Kidney (tissue), 14 donors: Measurements from ENCODE around the gene FANCC. TPM values are rescaled to one million over a fixed set of nuclear protein-coding genes. Genes with fewer than 3 reads are reported as not detected.
A peak's percentile ranks its signal among the peaks of the same experiment; 100 is the strongest.

Experiments used
- DNase-seq, 5 donors: peaks; one replicate each; pipeline ENCODE4 v3.0.0-alpha.2; 2013 to 2020
- FAIRE-seq: peaks from 2 replicates; lab custom pipeline; 2012; peaks lifted over from hg19 to GRCh38; lab: Jason Lieb, UNC
- H3K27ac ChIP-seq, 2 donors: one replicate each; pipeline ENCODE4 v1.7.0; 2013; ENCODE audit warnings: low read depth in 2 of 2, low read length in 2 of 2, inconsistent platforms in 1 of 2
- H3K27me3 ChIP-seq: one replicate; pipeline ENCODE4 v1.7.1; 2013; ENCODE audit warnings: low read length, inconsistent platforms; ENCODE audit not compliant: control insufficient read depth, insufficient read depth
- H3K36me3 ChIP-seq, 3 donors: one replicate each; pipeline versions ENCODE4 v1.7.0 to v1.7.1; 2013; ENCODE audit warnings: low read length in 3 of 3, control low read depth in 1 of 3, inconsistent platforms in 1 of 3; ENCODE audit not compliant: insufficient read depth in 3 of 3, control insufficient read depth in 2 of 3
- H3K4me1 ChIP-seq, 3 donors: one replicate each; pipeline versions ENCODE4 v1.7.0 to v1.7.1; 2013; ENCODE audit warnings: low read length in 3 of 3, inconsistent platforms in 1 of 3, low read depth in 1 of 3; ENCODE audit not compliant: control insufficient read depth in 2 of 3, insufficient read depth in 2 of 3
- H3K4me3 ChIP-seq, 3 donors: one replicate each; pipeline versions ENCODE4 v1.7.0 to v1.8.1; 2013; ENCODE audit warnings: low read length in 3 of 3, control low read depth in 1 of 3, inconsistent platforms in 1 of 3
- H3K9ac ChIP-seq, 3 donors: one replicate each; pipeline versions ENCODE4 v1.7.0 to v1.7.1; 2013; ENCODE audit warnings: low read length in 3 of 3, control low read depth in 1 of 3, inconsistent platforms in 1 of 3
- H3K9me3 ChIP-seq, 3 donors: one replicate each; pipeline versions ENCODE4 v1.7.0 to v1.7.1; 2013; ENCODE audit warnings: low read length in 3 of 3, control low read depth in 1 of 3, inconsistent platforms in 1 of 3; ENCODE audit not compliant: control insufficient read depth in 2 of 3, insufficient read depth in 1 of 3
- CTCF ChIP-seq: IDR thresholded peaks from 3 replicates; pipeline ENCODE4 v1.5.1; 2012; ENCODE audit warnings: mild to moderate bottlenecking, moderate library complexity, borderline replicate concordance; ENCODE audit not compliant: insufficient read depth; ENCODE audit errors: extremely low read depth
- intact Hi-C: fragments of 100-400 bp; cut with DNase I; formaldehyde crosslinking; loops from one replicate; pipeline ENCODE4 v1.11.1; 2022
- polyA plus RNA-seq: library from polyadenylated mRNA; stranded (reverse); fragments of 350-450 nt; fragmentation: Illumina TruSeq; extraction: RNeasy Lipid Tissue Mini Kit (QIAGEN cat#74804); gene quantifications from one replicate; pipeline ENCODE4 v1.2.3, GENCODE V29; 2014; ENCODE audit warnings: low read depth, low replicate concordance; ENCODE audit not compliant: insufficient read depth
- total RNA-seq: library from RNA; stranded (reverse); fragmentation: NEBNext Ultra II Directional; extraction: Animal tissue kit (Norgen Biotek cat#: 25700); gene quantifications from one replicate; pipeline ENCODE4 v1.2.1, GENCODE V29; 2021
- donor health status: control.
- donor health status: control.
- donor health status: control.
- donor health status: control.
- donor health status: control.
- donor health status: DM: yes; HTN: yes; CAD: no.
- donor health status: Normal renal cell carcinoma (clear cell type).

FANCC gene
- total and polyA plus RNA-seq, 2 donors from 2014 or later: 7.5 to 10.8 TPM

- no peaks in the 10 kb centered on the region for H3K4me1 ChIP-seq
- FAIRE-seq (no peak), DNase-seq (peak in 3 of 5 donors; percentile 42 to 49 (median 49))
- peaks cover 3 to 6% (median 3%) of the 10 kb centered on the region in 3 donors for H3K36me3 ChIP-seq
- intact Hi-C loops: no loop called here
- H3K27me3 ChIP-seq: no peaks in the 10 kb centered on the region
- peak; percentile 87 for TF ChIP-seq CTCF
- no peak overlapping the region for H3K27ac ChIP-seq
- H3K9me3 ChIP-seq: no peaks in the 10 kb centered on the region
- no peak overlapping the region for H3K9ac ChIP-seq
- H3K4me3 ChIP-seq: no peak overlapping the region
Observed at GRCh38 chr9:95167998-95168397, 149.5 kb downstream of the FANCC start.

- peak; percentile 21 for FAIRE-seq
- no peak for TF ChIP-seq CTCF
- H3K9ac ChIP-seq: no peak overlapping the region
- H3K27ac ChIP-seq: no peak overlapping the region
- H3K9me3 ChIP-seq: no peaks in the 10 kb centered on the region
- H3K36me3 ChIP-seq: peaks cover 3 to 6% (median 3%) of the 10 kb centered on the region in 3 donors
- no peak for DNase-seq
- intact Hi-C loops: no loop called here
- no peaks in the 10 kb centered on the region for H3K27me3 ChIP-seq
- H3K4me3 ChIP-seq: no peak overlapping the region
- H3K4me1 ChIP-seq: no peaks in the 10 kb centered on the region
Observed at GRCh38 chr9:95165004-95165403, 152.5 kb downstream of the FANCC start.

DNA sequence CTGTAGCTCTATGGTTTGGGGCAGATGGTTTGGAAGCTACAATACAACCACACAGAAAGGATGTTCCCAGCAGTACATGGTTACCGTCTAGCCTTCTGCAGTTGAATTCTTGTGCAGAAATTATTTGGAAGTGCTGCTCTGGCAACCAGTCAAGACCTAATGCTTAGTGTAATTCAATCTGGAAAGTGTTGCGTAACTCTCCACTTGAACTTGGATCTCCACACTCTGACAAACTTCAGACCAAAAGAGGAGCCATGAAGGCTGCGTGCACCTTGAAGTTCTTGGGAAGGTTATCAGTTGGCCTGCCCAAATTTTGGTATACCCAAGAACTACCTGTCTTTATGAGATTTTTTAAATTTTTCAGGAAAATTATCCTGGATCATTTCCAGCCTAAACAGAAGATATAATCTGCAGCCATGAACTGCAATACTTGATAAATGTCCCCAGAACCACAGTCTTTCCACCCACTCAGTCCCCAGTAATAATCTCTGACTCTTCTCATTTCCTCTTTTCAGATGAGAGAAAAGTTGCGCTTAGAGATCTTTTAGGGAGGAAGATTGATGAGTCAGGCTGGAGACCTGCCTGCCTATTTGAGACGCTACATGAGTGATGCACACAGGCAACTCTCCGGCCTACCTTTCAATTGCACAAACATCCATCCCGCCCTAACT is 159.9 kb downstream of the FANCC start:
- no peaks in the 10 kb centered on the region for H3K36me3 ChIP-seq
- H3K27ac ChIP-seq: no peak overlapping the region
- H3K9me3 ChIP-seq: no peaks in the 10 kb centered on the region
- no peak overlapping the region for H3K9ac ChIP-seq
- no peaks in the 10 kb centered on the region for H3K4me1 ChIP-seq
- no peaks in the 10 kb centered on the region for H3K27me3 ChIP-seq
- FAIRE-seq: no peak
- no peak for TF ChIP-seq CTCF
- H3K4me3 ChIP-seq: no peak overlapping the region
- DNase-seq: peak in 2 of 5 donors; percentile 61 to 80
- intact Hi-C loops: no loop called here
